NB4 (cell line): ENCODE data around the gene EIF3K.

ENCODE experiments used
- CTCF ChIP-seq: IDR thresholded peaks from one replicate; pipeline ENCODE4 v1.5.1; 2012; ENCODE audit warnings: low read depth, low read length
- MYC ChIP-seq: IDR thresholded peaks from 2 replicates; pipeline ENCODE4 v1.6.1; 2011; ENCODE audit warnings: low read depth, low read length
- POLR2A ChIP-seq: IDR thresholded peaks from 2 replicates; pipeline ENCODE4 v1.6.1; 2011; ENCODE audit warnings: mild to moderate bottlenecking; ENCODE audit not compliant: insufficient read length; ENCODE audit errors: extremely low read depth
- TF ChIP-seq, protein P1 (sequence below): IDR thresholded peaks from 2 replicates; pipeline ENCODE4 v1.6.1; 2011; ENCODE audit warnings: low read depth, low read length

DNA sequence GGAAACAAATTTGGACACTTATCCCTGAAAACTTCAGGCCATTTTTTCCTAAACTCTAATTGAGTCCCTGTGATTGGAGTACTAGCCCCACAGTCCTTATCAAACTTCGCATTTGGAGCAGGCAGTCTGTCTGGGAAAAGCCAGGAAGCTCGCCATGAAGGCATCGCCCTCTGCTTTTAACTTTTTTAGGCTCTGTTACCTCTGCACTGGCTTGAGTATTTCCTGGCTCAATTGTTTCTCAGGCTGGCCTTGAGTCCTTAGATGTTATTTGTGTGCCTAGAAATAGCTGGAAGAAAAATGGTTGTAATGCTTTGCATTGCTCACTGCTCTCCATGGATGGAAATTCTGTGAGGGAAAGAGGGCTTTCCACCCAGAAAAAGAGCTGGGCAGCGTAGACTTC lies 52.7 kb downstream of the EIF3K start:
- no peak for TF ChIP-seq CTCF
- TF ChIP-seq POLR2A: no peak
- TF ChIP-seq, protein P1, sequence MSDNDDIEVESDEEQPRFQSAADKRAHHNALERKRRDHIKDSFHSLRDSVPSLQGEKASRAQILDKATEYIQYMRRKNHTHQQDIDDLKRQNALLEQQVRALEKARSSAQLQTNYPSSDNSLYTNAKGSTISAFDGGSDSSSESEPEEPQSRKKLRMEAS: no peak
- no peak for TF ChIP-seq MYC
